H1 (cell line): ENCODE results near the gene EMD. TPM values are rescaled to one million over a fixed set of nuclear protein-coding genes. Genes with fewer than 3 reads are reported as not detected.

ENCODE experiments used
- CTCF ChIA-PET: fragments of 300-600 bp; sonication (Branson Sonifier 250); formaldehyde crosslinking; loops from one replicate; lab custom pipeline; 2021; ENCODE audit not compliant: partially characterized antibody; lab: Charles Lee
- POLR2A ChIA-PET: fragments of 300-600 bp; sonication (Branson Sonifier 250); formaldehyde crosslinking; loops from one replicate; lab custom pipeline; 2021; ENCODE audit warnings: inconsistent platforms; ENCODE audit not compliant: partially characterized antibody; lab: Charles Lee
- DNase-seq, 2 experiments: peaks; one replicate each; pipeline versions ENCODE4 v3.0.0 to v3.0.0-alpha.2; 2010 to 2022; ENCODE audit warnings: low spot score in 2 of 2, low read depth in 1 of 2, mixed read lengths in 1 of 2
- FAIRE-seq: peaks from 2 replicates; lab custom pipeline; 2011; peaks lifted over from hg19 to GRCh38; lab: Jason Lieb, UNC
- H2AFZ ChIP-seq: 2 replicates; pipeline ENCODE4 v1.8.1; 2012; ENCODE audit warnings: low read length, inconsistent platforms
- H2AK5ac ChIP-seq: 2 replicates; pipeline ENCODE4 v1.6.1; 2013; ENCODE audit warnings: low read depth, low read length
- H2BK120ac ChIP-seq: replicated peaks from 2 replicates; pipeline ENCODE3; 2013; ENCODE audit warnings: low read depth, low read length, inconsistent platforms
- H2BK12ac ChIP-seq: 2 replicates; pipeline ENCODE4 v1.6.1; 2013; ENCODE audit warnings: low read depth, low read length
- H2BK15ac ChIP-seq: 2 replicates; pipeline ENCODE4 v1.6.1; 2013; ENCODE audit warnings: low read length
- H2BK20ac ChIP-seq: 2 replicates; pipeline ENCODE4 v1.6.1; 2013; ENCODE audit warnings: low read length
- H2BK5ac ChIP-seq: 2 replicates; pipeline ENCODE4 v1.6.1; 2013; ENCODE audit warnings: low read depth, low read length
- H3K14ac ChIP-seq: 2 replicates; pipeline ENCODE4 v1.6.1; 2013; ENCODE audit warnings: inconsistent platforms; ENCODE audit not compliant: insufficient read length
- H3K18ac ChIP-seq: 2 replicates; pipeline ENCODE4 v1.6.1; 2013; ENCODE audit warnings: low read length; ENCODE audit errors: extremely low read depth
- H3K23ac ChIP-seq: 2 replicates; pipeline ENCODE4 v1.6.1; 2013; ENCODE audit warnings: inconsistent platforms; ENCODE audit not compliant: insufficient read length
- H3K23me2 ChIP-seq: 2 replicates; pipeline ENCODE4 v1.6.1; 2013; ENCODE audit warnings: low read depth, low read length
- H3K27ac ChIP-seq: 2 replicates; pipeline ENCODE4 v1.6.1; 2011; ENCODE audit warnings: low read depth, low read length, inconsistent platforms
- H3K27me3 ChIP-seq, 4 experiments: replicated peaks in 1 of 4; 1 replicate in 1 of 4; 2 replicates in 3 of 4; pipeline versions ENCODE4 v1.6.1 to v1.8.1; 2011 to 2013; ENCODE audit warnings: low read length in 3 of 4, mild to moderate bottlenecking in 3 of 4, inconsistent platforms in 2 of 4, mixed read lengths in 2 of 4, moderate library complexity in 1 of 4; ENCODE audit not compliant: control insufficient read depth in 3 of 4, insufficient read depth in 3 of 4; ENCODE audit errors: extremely low read depth in 1 of 4
- H3K36me3 ChIP-seq, 4 experiments: 2 replicates each; pipeline versions ENCODE4 v1.6.1 to v1.8.1; 2011 to 2013; ENCODE audit warnings: mild to moderate bottlenecking in 4 of 4, low read length in 3 of 4, moderate library complexity in 2 of 4, control low read depth in 1 of 4, inconsistent platforms in 1 of 4; ENCODE audit not compliant: insufficient read depth in 4 of 4, control insufficient read depth in 2 of 4
- H3K4ac ChIP-seq: replicated peaks from 2 replicates; pipeline ENCODE3; 2013; ENCODE audit warnings: low read length, low read depth, mixed read lengths, inconsistent platforms; ENCODE audit not compliant: insufficient read length
- H3K4me1 ChIP-seq, 4 experiments: replicated peaks in 1 of 4; 1 replicate in 1 of 4; 2 replicates in 3 of 4; pipeline versions ENCODE4 v1.6.1 to v1.8.1; 2011 to 2013; ENCODE audit warnings: low read length in 3 of 4, inconsistent platforms in 2 of 4, mixed read lengths in 1 of 4; ENCODE audit not compliant: insufficient read depth in 4 of 4, control insufficient read depth in 3 of 4
- H3K4me2 ChIP-seq, 2 experiments: 2 replicates each; pipeline versions ENCODE4 v1.6.1 to v1.8.1; 2011 to 2013; ENCODE audit warnings: low read depth in 2 of 2, low read length in 2 of 2, control low read depth in 1 of 2, inconsistent platforms in 1 of 2, mild to moderate bottlenecking in 1 of 2; ENCODE audit not compliant: insufficient read depth in 1 of 2
- H3K4me3 ChIP-seq, 4 experiments: fragments of 200-600, 300-600 bp in 1 of 4; sonication (generic), shearing (Covaris generic), sonication (Bioruptor Twin) in 1 of 4; 2 replicates each; pipeline versions ENCODE4 v1.5.1 to v1.8.1; 2011 to 2016; ENCODE audit warnings: low read length in 4 of 4, low read depth in 3 of 4, control low read depth in 2 of 4, inconsistent platforms in 2 of 4, mild to moderate bottlenecking in 2 of 4, mixed read lengths in 1 of 4, moderate library complexity in 1 of 4; ENCODE audit not compliant: insufficient read depth in 2 of 4; ENCODE audit errors: extremely low read depth in 1 of 4
- H3K56ac ChIP-seq: replicated peaks from 2 replicates; pipeline ENCODE3; 2013; ENCODE audit warnings: low read depth, mild to moderate bottlenecking, mixed read lengths, low read length, inconsistent platforms; ENCODE audit not compliant: insufficient read length
- H3K79me1 ChIP-seq: 2 replicates; pipeline ENCODE4 v1.6.1; 2013; ENCODE audit warnings: low read depth, low read length, control low read depth
- H3K79me2 ChIP-seq, 2 experiments: 2 replicates each; pipeline versions ENCODE4 v1.6.1 to v1.8.1; 2012 to 2013; ENCODE audit warnings: low read length in 2 of 2, mild to moderate bottlenecking in 2 of 2, inconsistent platforms in 1 of 2; ENCODE audit not compliant: insufficient read depth in 2 of 2, control insufficient read depth in 1 of 2
- H3K9ac ChIP-seq, 4 experiments: replicated peaks in 1 of 4; 1 replicate in 1 of 4; 2 replicates in 3 of 4; pipeline versions ENCODE4 v1.6.1 to v1.8.1; 2011 to 2013; ENCODE audit warnings: low read depth in 3 of 4, low read length in 3 of 4, control low read depth in 2 of 4, mild to moderate bottlenecking in 2 of 4, moderate library complexity in 2 of 4, inconsistent platforms in 1 of 4; ENCODE audit errors: extremely low read depth in 1 of 4
- H3K9me3 ChIP-seq, 2 experiments: 2 replicates each; pipeline versions ENCODE4 v1.6.1 to v1.8.1; 2012 to 2013; ENCODE audit warnings: mild to moderate bottlenecking in 2 of 2, moderate library complexity in 2 of 2, control low read depth in 1 of 2, inconsistent platforms in 1 of 2, low read depth in 1 of 2, low read length in 1 of 2, mixed read lengths in 1 of 2; ENCODE audit not compliant: insufficient read depth in 2 of 2
- H4K20me1 ChIP-seq, 2 experiments: replicated peaks in 1 of 2; 2 replicates each; pipeline versions ENCODE3 to v1.8.1; 2011 to 2013; ENCODE audit warnings: inconsistent platforms in 2 of 2, low read length in 2 of 2, mild to moderate bottlenecking in 1 of 2; ENCODE audit not compliant: insufficient read depth in 2 of 2, control insufficient read depth in 1 of 2
- H4K5ac ChIP-seq: 2 replicates; pipeline ENCODE4 v1.6.1; 2013; ENCODE audit warnings: low read length, low read depth, mixed read lengths, inconsistent platforms; ENCODE audit not compliant: insufficient read length
- H4K8ac ChIP-seq: 2 replicates; pipeline ENCODE4 v1.8.0; 2013; ENCODE audit warnings: mild to moderate bottlenecking, moderate library complexity, low read length, inconsistent platforms; ENCODE audit not compliant: insufficient read depth; ENCODE audit errors: extremely low read depth
- H4K91ac ChIP-seq: replicated peaks from 2 replicates; pipeline ENCODE3; 2013; ENCODE audit warnings: low read length, mixed read lengths, inconsistent platforms; ENCODE audit not compliant: insufficient read length
- ATF3 ChIP-seq: IDR thresholded peaks from 2 replicates; pipeline ENCODE4 v1.6.1; 2011; ENCODE audit warnings: low read depth, mild to moderate bottlenecking, low read length; ENCODE audit not compliant: insufficient read depth
- BRCA1 ChIP-seq: IDR thresholded peaks from 2 replicates; pipeline ENCODE4 v1.6.1; 2012; ENCODE audit warnings: low read depth, low read length, improper control_type of control experiment
- CTBP2 ChIP-seq: IDR thresholded peaks from 2 replicates; pipeline ENCODE4 v1.7.0; 2011; ENCODE audit warnings: borderline replicate concordance, mild to moderate bottlenecking, moderate library complexity, mixed read lengths, low read length; ENCODE audit not compliant: insufficient read depth, insufficient read length
- EP300 ChIP-seq, 2 experiments: IDR thresholded peaks; 1 replicate in 1 of 2; 2 replicates in 1 of 2; pipeline ENCODE4 v1.6.1; 2011 to 2012; ENCODE audit warnings: low read depth in 2 of 2, low read length in 2 of 2, mild to moderate bottlenecking in 2 of 2, borderline replicate concordance in 1 of 2, inconsistent platforms in 1 of 2, moderate library complexity in 1 of 2
- KDM4A ChIP-seq: IDR thresholded peaks from one replicate; pipeline ENCODE4 v1.7.1; 2012; ENCODE audit warnings: low read depth, mild to moderate bottlenecking, moderate library complexity, low read length, inconsistent platforms; ENCODE audit not compliant: severe bottlenecking
- SP4 ChIP-seq: IDR thresholded peaks from 2 replicates; pipeline ENCODE4 v1.6.1; 2012; ENCODE audit warnings: low read length, inconsistent platforms
- YY1 ChIP-seq: IDR thresholded peaks from 2 replicates; pipeline ENCODE4 v1.6.1; 2011; ENCODE audit warnings: low read depth, mild to moderate bottlenecking, low read length
- WGBS, 2 experiments: shearing (Covaris generic) in 1 of 2; methylation state at CpG; one replicate each; pipeline versions ENCODE4 v1.1.6 to v1.1.7; 2013 to 2015; ENCODE audit warnings: low lambda C conversion rate in 2 of 2, mixed read lengths in 2 of 2, inconsistent platforms in 1 of 2, low coverage in 1 of 2, missing lambda C conversion rate in 1 of 2; ENCODE audit not compliant: insufficient replicate concordance in 2 of 2, insufficient coverage in 1 of 2, insufficient read length in 1 of 2; ENCODE audit errors: extremely low coverage in 1 of 2, missing lambda C conversion rate in 1 of 2; 5-methylcytosine and 5-hydroxymethylcytosine counted together
- long read RNA-seq, 2 experiments: library from RNA in 1 of 2; library from capped mRNA in 1 of 2; stranded (forward); transcript quantifications; one replicate each; pipeline ENCODE4 v2.0.0, GENCODE V29; 2021; ENCODE audit warnings: inconsistent platforms in 1 of 2
- polyA minus RNA-seq, 3 experiments: library from RNA; depleted of rRNA, polyadenylated mRNA; stranded (reverse); fragments of >200 nt; gene quantifications; 1 replicate in 2 of 3; 2 replicates in 1 of 3; pipeline ENCODE4 v1.2.3, GENCODE V29; 2011
- polyA plus RNA-seq, 7 experiments: library from polyadenylated mRNA; depleted of rRNA in 3 of 7; stranded (reverse) in 5 of 7; unstranded in 2 of 7; fragments of >200 nt in 5 of 7; fragments of 200-250 nt in 2 of 7; gene quantifications; 1 replicate in 5 of 7; 2 replicates in 1 of 7; 4 replicates in 1 of 7; pipeline versions ENCODE4 v1.2.1 to v1.2.3, GENCODE V29; 2011 to 2013; ENCODE audit warnings: missing spikeins in 2 of 7, mixed read lengths in 2 of 7
- total RNA-seq: library from RNA; stranded (reverse); fragmentation: NEBNext Ultra II Directional; extraction: Animal tissue kit (Norgen Biotek cat#: 25700); gene quantifications from 2 replicates; pipeline ENCODE4 v1.2.1, GENCODE V29; 2021

The EMD gene
- 104 and 109 TPM in 2 replicates for total RNA-seq
- 45.5 and 128 TPM in 2 replicates for polyA plus RNA-seq (2011; rRNA removed)
- 88.6 TPM for polyA plus RNA-seq (2011; cell fraction: cytosol; rRNA removed)
- polyA plus RNA-seq (2011; cell fraction: nucleus; rRNA removed): 218 TPM
- 84.6 to 114 TPM (median 106 TPM) in 4 replicates for polyA plus RNA-seq (2012, experiment 1 of 2)
- 104 TPM for polyA plus RNA-seq (2012, experiment 2 of 2)
- polyA plus RNA-seq (2013, experiment 1 of 2): 71.7 TPM
- 72.0 TPM for polyA plus RNA-seq (2013, experiment 2 of 2)
- 21.4 and 56.1 TPM in 2 replicates for polyA minus RNA-seq (2011; rRNA and poly(A)+ RNA removed)
- polyA minus RNA-seq (2011; cell fraction: cytosol; rRNA and poly(A)+ RNA removed): 62.9 TPM
- 71.8 TPM for polyA minus RNA-seq (2011; cell fraction: nucleus; rRNA and poly(A)+ RNA removed)
- long read RNA-seq, experiment 1, transcript EMD-202 (6 exons, 1,379 nt): major isoform, 86 of 155 reads
- long read RNA-seq, experiment 1, partial matches to known transcripts: 16 of 155 reads
- long read RNA-seq, experiment 1, other reads (novel, unspliced or antisense): 45 of 155 reads
- long read RNA-seq, experiment 2, transcript EMD-202 (6 exons, 1,379 nt): major isoform, 14 of 16 reads
- long read RNA-seq, experiment 2, partial matches to known transcripts: 1 of 16 reads
- long read RNA-seq, experiment 2, other reads (novel, unspliced or antisense): 0 of 16 reads

- peak within 1 kb of the TSS; percentile 98 for H4K8ac ChIP-seq
- H2AFZ ChIP-seq: no peak within 1 kb of the TSS
- H3K79me1 ChIP-seq: no peaks in the 10 kb centered on the region
- H2BK20ac ChIP-seq: no peak within 1 kb of the TSS
- no peak within 1 kb of the TSS for H2AK5ac ChIP-seq
- peak within 1 kb of the TSS; percentile 16 for H3K56ac ChIP-seq
- H2BK5ac ChIP-seq: no peak within 1 kb of the TSS
- peaks cover 0 to 3% (median 0%) of the 10 kb centered on the region in 4 experiments; a peak in 2 of 7 replicates for H3K27me3 ChIP-seq
- FAIRE-seq: peak; percentile 66
- H4K91ac ChIP-seq: no peak within 1 kb of the TSS
- H2BK12ac ChIP-seq: no peak within 1 kb of the TSS; the same call in 1 of the 2 replicates
- no peak within 1 kb of the TSS for H3K23ac ChIP-seq
- H3K36me3 ChIP-seq: peaks cover 0 to 26% (median 0%) of the 10 kb centered on the region in 4 experiments; a peak in 2 of 8 replicates
- H3K4me3 ChIP-seq: peak within 1 kb of the TSS; percentile 75 to 97 (median 78)
- ChIA-PET POLR2A (interaction anchor here (0.6 to 6.5 kb wide), 7 partner anchors 11 to 298 kb away, joined by 3 to 107 read pairs (median 4); partner anchors contain the start of genes DNASE1L1 and RPL10), CTCF (interaction anchor here (1.6 kb wide), 1 partner anchor 11 kb away, joined by 5 read pairs; no protein-coding TSS in a partner anchor)
- H3K4ac ChIP-seq: no peak within 1 kb of the TSS
- peaks cover 0 to 13% of the 10 kb centered on the region in 2 experiments; a peak in 2 of 4 replicates for H3K79me2 ChIP-seq
- H3K4me2 ChIP-seq: peak within 1 kb of the TSS; percentile 79 to 98
- no peak within 1 kb of the TSS for H3K14ac ChIP-seq
- H4K5ac ChIP-seq: peak within 1 kb of the TSS; percentile 52
- H3K9me3 ChIP-seq: no peaks in the 10 kb centered on the region
- H3K27ac ChIP-seq: peak within 1 kb of the TSS; percentile 96
- WGBS, 2 experiments: no CpG with 5 or more reads among the region's 103 CpGs
- H3K4me1 ChIP-seq: peaks cover 0 to 22% (median 10%) of the 10 kb centered on the region in 4 experiments; a peak in 6 of 7 replicates
- H2BK15ac ChIP-seq: no peak within 1 kb of the TSS
- H4K20me1 ChIP-seq: peaks cover 0 to 2% of the 10 kb centered on the region in 2 experiments
- H3K23me2 ChIP-seq: peaks cover 4% of the 10 kb centered on the region; the same call in 1 of the 2 replicates
- H3K9ac ChIP-seq: peak within 1 kb of the TSS; percentile 84 to 92 (median 92)
- no peak within 1 kb of the TSS; the same call in none of the 2 replicates for H3K18ac ChIP-seq
- H2BK120ac ChIP-seq: no peak within 1 kb of the TSS
- peak; percentile 90 to 93 for DNase-seq
- TF ChIP-seq CTBP2 (no peak), KDM4A (no peak), ATF3 (no peak), EP300 (IDR thresholded peaks at IDR 0.05; ENCODE audit: borderline replicate concordance in 1 of 2, low read depth in 2 of 2, low read length in 2 of 2) (no peak), YY1 (no peak), SP4 (0 out of 2 replicates have a peak, but pooled peaks have one; percentile 26), BRCA1 (peak; percentile 80)
These were observed at the start of gene EMD for GRCh38 chrX:154378799-154379568. EMD (plus strand) TSS chrX:154379295; CDS start chrX:154379485, 190 bp downstream.
